Measurements from ENCODE around the gene ASXL1.

- TF ChIP-seq POLR2A (IDR thresholded peaks at IDR 0.05) (no peak), CTCF (IDR thresholded peaks at IDR 0.05) (no peak)
These were observed 10.8 kb downstream of the ASXL1 start for GRCh38 chr20:32368925-32369324.

Measured in stomach (tissue), 4 donors.